Endometrial microvascular endothelial cells (primary cell): Measurements from ENCODE around the gene CALHM2. TPM values are rescaled to one million over a fixed set of nuclear protein-coding genes. Genes with fewer than 3 reads are reported as not detected.

Source experiments
- in situ Hi-C: cut with HindIII; loops from 2 replicates; pipeline ENCODE4 v1.10.0; 2017; ENCODE audit warnings: low sequenced_read_pairs, low pct_unique_long_range_greater_than_20kb; ENCODE audit errors: inconsistent ontology term
- total RNA-seq: library from RNA; depleted of rRNA; stranded (reverse); fragments of >200 nt; gene quantifications from one replicate; pipeline ENCODE4 v1.2.3, GENCODE V29; 2015; ENCODE audit errors: inconsistent ontology term

CALHM2 gene
- total RNA-seq, 1 donor from 2014 or later = 15.1 TPM

DNA sequence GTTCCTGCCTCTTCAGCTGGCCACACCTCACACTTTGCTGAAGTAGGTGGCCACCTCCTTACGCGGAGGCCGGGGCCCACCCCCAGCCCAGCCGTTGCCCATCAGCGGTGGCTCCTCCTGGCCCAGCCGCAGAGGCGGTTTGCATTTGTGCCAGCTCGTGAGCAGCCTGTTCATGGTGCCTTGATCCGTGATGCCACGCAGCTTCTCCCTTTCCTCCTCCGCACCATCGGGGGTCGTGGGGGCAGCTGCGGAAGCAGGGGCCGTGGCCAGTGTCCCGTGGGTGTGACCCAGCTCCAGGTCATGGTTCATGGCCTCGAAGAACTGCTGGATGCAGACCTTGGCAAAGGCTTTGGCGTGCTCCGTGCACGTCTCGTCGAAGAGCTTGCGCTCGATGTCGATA lies 3.1 kb upstream of the CALHM2 start:
- in situ Hi-C loops = no loop called here

DNA sequence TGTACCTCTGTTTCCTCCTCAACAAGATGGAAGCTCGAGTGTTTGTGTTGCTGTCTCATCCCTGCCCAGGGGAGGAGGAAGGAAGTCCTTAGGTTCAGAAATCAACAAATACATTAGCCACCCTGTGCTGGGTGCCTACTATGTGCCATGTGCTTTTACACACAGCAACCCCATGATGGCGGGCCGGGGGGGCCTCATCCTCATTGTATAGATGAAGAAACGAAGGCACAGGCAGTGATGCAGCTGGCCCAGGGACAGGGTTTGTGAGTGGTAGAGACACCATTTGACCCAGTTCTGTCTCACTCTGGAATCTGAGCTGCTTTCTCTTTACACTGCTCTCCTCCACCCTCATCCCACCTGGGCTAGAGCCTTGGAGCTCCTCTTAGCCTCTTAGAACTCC lies 1.9 kb upstream of the CALHM2 start:
- in situ Hi-C loops = no loop called here

DNA sequence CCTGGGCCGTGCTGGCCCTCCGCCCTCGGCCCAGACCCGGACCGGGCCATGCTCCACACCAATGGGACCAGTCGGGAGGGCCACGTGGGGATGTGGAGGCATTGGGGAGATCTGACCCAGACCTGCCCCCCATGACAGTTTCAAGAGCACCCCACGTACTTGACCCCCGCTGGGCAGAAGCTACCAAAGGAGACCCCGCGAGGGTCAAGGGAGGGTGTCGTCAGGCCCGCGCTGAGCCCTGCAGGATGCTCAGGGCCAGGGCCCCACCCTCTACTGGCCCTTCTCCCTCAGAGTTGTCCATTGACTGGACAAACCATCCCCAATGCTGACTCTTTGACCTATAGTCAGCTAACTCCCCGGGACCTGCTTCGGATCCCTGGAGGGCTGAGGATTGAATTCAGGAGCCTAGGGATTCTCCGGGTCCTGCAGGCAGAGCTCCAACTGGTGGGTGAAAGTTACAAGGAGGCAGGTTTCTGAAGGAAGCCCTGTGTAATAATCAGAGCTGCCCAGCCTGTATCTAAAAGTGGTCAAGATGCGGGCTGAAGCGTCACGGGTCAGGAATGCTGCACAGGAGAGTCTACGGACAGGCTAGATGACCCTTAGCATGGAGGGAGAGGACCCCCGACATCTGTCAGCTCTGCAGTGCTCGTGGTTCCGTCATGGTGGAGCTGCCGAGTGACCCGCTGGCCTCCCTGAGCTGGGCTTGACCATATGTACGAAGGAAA lies 498 bp upstream of the CALHM2 start:
- in situ Hi-C loops = no loop called here

DNA sequence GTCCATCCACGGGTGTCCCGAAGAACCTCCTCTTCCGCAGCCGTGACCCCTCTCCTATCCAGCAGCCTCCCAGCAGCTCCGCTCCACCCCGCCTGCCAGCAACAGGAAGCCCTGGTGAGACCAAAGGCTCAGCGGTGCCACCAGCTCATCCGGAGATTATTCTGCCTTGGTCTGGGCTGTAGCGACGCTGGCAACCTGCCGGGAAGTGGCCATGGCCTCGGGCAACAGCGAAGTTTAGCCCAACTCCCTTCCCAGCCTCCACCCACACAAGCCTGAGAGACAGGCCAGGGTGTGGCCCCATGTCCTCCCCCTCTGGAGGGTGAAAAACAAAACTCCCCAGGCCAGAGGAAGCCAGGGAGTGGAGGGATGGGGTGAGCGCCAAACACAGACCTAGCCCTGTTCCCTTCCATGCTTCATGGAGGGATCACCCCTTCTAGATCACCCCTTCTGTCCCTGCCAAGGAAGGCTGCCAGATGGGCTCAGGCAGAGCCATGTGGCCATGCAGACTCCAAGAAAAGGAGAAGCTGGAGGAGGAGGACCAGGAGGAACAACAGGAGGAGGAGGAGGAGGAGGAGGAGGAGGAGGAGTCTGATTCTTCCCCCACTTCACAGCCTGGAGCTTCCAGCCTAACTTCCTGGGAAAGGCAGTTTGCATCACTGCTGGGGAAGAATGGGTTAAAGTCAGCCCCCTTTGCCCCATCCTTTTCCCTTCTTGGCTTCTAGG lies 918 bp downstream of the CALHM2 start:
- in situ Hi-C loops = no loop called here

DNA sequence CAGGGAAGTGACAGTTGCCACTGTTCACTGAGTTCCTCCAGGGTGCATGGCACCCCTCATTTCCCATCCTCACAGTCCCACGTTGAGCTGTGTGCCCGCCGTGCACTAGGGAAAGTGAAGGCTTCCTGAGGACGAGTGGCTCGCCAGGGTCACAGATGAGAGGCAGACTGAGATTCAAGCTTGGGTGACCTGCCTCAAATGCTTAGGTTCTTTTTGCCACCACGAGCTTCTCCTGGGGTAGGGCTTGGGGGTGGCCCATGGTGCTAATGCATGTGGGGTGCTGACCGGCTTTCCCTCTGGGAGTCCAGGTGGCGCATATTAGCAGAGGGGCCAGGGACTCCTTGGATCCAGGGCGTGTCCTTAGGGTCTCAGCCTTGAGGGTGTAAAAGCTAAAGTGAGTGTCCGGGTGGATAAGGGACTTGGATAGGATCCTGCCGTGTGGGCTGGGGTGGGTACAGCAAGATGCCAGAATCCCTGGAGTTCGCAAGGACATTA lies 1.9 kb downstream of the CALHM2 start:
- in situ Hi-C loops = no loop called here

DNA sequence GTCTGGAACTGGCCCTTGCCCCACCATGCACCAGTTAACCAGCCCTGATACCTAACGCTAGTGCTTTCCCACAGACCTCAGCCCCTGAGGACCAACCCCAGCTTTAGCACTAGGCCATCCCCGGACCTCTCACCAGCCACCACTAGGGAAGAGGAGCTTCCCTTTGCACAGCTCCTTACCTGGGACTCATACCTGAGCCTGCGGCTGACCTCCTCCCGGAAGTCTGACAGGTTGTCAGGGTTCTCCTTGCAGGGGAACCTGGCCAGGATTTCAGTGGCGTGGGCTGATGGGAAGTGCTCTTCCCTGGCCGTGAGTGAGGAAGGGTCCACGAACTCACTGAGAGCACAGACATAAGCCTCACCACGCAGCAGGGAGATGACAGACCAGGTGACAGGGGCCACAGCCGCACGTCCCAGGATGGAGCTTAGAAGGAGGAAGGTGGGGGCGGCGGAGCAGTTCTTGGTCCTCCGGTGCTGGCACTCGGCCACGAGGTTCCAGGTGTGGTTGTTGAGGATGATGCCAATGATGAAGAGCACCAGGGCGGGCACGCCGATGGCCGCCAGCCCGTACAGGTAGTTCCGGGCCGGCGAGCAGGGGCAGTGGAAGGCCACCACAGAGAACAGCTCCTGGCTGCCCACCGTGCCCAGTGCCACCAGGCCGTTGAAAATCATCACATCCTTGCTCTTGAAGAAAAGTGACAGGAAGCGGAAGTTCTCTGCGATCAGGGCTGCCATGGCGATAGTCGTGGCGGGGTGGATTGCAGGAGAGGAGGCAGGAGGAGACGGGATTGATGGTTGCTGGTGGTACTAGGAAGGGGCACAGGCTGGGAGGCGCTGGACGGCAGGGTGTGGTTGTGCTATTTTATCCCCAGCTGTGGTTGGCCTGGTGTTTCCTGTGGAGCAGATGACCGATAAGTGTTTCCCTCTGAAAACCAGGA lies 2.7 kb downstream of the CALHM2 start:
- in situ Hi-C loops = no loop called here

DNA sequence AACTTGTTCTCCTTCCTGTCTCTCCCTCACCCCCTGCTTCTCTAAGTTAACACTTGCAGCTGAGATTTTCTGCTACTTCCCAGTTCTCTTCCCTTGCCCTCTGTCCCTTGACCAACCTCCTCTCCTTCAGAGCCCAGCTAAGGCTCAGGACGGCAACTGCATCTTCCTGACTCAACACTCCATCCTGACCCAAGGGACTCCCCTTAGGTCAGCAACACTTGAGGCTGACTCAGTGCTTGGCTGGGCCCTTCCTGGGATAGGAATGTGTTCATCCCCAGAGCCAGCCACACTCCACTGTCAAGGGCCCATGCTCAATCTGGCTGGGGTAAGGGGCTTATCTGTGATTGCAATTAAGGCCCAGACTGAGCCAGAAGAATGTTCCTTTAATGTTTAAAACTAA lies 3.4 kb downstream of the CALHM2 start:
- in situ Hi-C loops = no loop called here

DNA sequence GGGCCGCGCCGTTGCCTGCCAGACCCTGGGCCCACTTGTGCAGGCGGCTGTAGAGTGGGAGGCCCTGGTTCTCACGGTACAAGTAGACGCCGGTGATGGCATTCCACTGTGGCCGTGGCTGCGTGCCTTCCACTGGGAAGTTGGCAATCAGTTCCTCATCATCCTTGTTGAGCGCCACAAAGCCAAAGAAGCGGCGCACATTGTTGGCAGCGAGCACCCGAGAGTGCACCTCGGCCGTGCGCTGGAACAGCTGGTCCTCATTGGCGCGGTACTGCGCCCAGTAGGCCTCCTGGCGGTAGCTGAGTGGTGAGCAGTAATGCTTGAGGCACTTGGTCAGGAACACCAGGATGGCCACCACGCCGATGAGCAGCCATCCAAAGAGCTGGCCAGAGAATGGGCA lies 5.0 kb downstream of the CALHM2 start:
- in situ Hi-C loops = no loop called here

DNA sequence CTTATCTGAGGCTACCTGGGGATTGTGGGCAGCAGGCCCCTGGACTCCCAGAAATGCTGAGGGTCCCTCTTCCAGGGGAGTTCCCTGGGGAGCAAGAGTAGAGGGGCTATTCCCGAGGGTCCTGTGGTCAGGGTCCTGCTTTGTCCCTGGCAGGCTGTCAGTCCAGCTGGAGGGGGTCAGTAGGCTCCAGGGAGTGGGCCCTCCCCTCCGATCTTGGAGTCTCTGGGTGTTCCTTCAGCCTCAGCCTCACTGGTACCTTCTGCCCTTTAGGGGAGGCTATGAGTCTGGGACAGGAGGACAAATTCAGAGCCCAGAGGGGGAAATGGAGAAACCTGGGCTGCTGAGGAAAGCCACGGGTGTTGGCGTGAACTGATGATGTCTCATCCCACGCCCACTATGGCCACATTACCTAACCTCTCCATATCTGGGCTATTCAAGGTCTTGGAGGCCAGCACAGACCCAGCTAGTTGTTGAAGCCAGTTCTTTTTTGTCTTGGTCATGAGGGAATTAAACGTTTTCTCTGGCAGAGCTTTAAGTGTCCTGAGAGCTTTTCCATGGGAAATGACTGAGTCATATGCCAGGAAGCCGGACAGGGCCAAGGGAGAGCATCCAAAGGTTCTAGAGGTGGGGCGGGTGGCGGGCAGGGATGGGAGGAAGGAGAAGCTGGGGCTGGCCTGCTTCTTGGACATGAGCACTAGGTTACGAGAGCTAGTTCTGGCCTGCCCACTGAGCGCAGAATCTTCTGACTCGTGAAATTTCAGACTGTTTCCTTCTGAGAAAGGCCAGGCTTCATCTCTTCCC lies 6.2 kb downstream of the CALHM2 start:
- in situ Hi-C loops = no loop called here

DNA sequence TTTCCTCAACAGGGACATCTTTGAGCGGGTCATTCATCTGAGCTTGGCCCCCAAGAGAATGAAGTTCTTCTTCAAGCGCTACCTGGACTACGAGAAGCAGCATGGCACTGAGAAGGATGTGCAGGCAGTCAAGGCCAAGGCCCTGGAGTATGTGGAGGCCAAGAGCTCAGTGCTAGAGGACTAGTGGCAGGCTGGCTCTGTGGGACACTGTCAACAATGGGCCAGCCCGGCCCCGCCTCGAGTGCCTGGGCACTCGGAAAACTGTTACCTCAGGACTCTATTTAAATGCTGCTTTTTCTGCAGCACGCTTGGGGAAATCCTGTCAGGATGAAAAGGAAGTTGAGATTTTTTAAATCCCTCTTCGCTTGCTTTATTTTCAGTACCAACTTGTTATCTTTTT lies 6.8 kb downstream of the CALHM2 start:
- in situ Hi-C loops = no loop called here

DNA sequence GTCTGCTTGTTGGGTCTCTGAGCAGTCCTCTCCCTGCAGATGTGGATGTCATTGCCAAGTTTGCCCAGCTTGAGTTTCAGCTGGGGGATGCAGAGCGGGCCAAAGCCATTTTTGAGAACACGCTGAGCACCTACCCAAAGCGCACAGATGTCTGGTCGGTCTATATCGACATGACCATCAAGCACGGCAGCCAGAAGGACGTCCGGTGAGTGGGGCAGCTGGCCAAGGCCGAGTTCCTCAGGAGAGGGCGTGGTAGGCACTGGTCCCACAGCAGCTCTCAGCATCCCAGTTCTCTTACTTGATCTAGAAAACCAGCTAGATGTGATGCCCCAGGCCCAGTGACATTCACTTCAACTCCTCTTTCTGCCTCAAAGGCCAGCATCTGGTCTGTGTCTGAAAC lies 7.7 kb downstream of the CALHM2 start:
- in situ Hi-C loops = no loop called here

DNA sequence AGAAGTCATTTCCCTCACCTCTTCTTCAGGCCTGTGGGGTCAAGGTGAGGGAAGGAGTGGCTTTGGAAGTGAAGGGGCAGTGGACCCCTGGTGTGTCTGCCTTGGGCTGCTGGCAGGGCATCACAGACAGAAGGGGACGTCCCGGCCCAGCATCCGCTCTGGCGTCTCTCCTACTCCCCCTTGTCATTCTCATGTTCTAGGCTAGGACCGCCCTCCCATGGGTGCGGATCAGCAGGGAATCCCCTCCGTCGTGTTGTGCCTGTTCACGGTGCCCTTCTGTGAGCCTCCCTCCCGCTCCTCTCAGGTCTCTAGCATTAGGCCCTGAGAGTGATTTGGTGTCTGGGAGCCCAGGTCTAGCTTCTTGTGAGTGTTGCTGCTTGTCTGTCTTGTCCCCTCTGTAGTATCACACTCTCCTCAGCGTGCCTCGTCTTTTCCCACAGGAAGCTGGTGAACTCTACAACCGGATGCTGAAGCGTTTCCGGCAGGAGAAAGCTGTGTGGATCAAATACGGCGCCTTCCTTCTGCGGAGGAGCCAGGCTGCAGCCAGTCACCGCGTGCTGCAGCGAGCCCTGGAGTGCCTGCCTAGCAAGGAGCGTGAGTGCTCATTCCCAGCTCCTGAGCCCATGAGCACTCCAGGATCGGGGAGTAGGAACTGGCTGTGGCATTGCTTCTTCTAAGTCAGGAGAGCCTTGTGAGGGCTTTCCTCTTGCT lies 8.5 kb downstream of the CALHM2 start:
- in situ Hi-C loops = no loop called here

DNA sequence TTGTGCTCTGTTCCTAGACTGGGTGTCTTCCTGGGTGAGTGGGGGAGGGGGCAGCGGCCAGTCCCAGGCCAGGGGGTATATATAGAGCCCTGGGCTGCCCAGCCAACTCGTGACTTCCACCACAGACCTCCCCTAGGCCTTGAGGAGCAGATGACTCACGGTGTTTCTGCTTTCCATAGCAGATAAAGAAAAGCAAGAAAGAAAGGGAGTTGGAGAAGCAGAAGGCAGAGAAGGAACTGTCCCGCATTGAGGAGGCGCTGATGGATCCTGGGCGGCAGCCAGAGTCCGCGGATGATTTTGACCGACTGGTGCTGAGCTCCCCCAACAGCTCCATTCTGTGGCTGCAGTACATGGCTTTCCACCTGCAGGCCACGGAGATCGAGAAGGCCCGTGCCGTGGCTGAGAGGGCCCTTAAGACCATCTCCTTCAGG lies 10.1 kb downstream of the CALHM2 start:
- in situ Hi-C loops = no loop called here

DNA sequence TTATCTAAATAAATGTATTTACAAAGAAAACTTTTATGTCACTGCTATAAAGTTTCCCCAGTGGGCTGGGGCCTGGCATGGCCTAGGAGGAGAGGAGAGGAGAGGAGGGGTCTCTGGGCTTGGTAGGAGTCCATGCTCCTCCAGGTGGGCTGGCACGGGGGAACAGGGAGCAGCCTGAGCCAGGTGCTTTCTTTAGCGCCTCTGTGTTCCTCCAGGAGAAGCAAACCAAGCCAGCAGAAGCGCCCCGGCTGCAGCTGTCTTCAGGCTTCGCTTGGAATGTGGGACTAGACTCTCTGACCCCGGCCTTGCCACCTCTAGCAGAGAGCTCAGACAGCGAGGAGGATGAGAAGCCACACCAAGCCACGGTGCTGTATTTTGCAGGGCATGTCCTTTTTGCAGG lies 10.6 kb downstream of the CALHM2 start:
- in situ Hi-C loops = no loop called here

DNA sequence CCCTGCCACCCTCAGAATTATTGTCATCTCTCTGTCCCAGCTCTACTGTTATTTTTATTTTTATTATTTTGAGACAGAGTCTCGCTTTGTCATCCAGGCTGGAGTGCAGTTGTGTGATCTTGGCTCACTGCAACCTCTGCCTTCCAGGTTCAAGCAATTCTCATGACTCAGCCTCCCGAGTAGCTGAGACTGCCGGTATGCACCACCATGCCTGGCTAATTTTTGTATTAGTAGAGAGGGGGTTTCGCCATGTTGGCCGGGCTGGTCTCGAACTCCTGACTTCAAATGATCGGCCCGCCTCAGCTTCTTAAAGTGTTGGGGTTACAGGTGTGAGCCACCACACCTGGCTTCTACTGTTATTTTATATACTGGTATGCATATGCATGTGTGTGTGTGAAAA lies 11.0 kb downstream of the CALHM2 start:
- in situ Hi-C loops = no loop called here

DNA sequence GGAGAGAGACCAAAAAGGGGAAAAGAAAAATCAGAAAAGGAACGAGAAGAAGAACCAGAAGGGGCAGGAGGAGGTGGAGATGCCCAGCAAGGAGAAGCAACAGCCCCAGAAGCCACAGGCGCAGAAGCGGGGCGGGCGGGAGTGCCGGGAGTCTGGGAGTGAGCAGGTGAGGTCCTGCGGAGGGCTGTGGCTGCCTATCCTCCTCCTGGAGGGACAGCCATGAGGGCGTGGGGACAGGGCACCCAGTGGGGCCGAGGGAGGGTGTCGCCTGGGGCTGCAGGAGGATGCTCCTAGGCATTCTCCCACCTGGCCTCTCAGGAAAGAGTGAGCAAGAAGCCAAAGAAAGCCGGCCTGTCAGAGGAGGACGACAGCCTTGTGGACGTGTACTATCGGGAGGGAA lies 11.8 kb downstream of the CALHM2 start:
- in situ Hi-C loops = no loop called here

DNA sequence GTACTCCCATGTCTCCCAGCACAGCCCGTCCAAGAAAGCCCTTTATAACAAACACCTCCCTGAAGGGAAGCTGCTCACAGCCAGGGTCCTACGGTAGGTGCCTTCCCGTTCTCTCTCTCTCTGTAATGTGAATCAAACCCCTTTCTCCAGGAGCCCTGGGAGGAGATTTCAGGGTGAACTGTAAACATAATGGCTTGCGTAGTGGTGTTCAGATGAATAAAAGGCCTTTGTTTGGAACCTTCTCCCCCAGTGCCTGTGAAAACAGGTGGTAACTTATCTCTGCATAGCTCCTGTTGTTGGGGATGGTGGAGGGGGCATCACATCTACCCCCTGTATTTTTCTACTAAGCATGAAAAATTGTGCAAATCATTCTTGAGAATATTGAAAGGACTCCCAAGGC lies 12.4 kb downstream of the CALHM2 start:
- in situ Hi-C loops = no loop called here

DNA sequence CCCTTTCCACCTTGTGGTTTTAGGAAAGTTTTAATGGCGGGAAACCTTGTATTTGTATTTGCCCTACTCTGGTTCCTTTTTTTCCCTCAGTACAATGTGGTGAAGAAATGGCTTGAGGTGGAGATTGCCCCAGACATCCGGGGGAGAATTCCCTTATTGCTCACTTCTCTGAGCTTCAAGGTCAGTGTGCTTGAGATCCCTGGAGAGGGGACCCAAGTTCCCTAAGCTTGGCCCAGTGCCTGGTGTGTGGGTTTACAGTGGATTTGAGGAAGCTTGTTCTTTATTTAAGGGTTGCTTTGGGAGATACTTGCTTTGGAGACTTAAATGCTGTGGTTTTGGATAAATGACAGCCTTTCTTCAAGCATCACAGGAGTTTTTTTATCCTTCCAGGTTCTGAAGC lies 18.3 kb downstream of the CALHM2 start:
- in situ Hi-C loops = no loop called here
